Measurements from ENCODE around the gene NEU4.
"Not testable (repeated sequence)": the region's sequence is repeated elsewhere in the genome, so short reads cannot be mapped to it uniquely, and the experiment has no call there.

GRCh38 chr2:241759893-241760292, 49.1 kb upstream of the NEU4 start:
- not testable (repeated sequence) for TF ChIP-seq CTCF (IDR thresholded peaks at IDR 0.05 in 8 of 11, conservative IDR thresholded peaks at IDR 0.05 in 3 of 11); POLR2A (IDR thresholded peaks at IDR 0.05)

Measured in spleen (tissue), 7 donors.